GM18508 (cell line): Measurements from ENCODE around the gene PDZRN4.

Source experiments
- ATAC-seq: cut with Tn5 transposase; IDR thresholded peaks from one replicate; pipeline ENCODE4 v1.9.1; 2021; ENCODE audit warnings: moderate number of reproducible peaks; ENCODE audit not compliant: insufficient read depth, unreplicated experiment

The PDZRN4 gene

GRCh38 chr12:41438854-41439541 lies 250.9 kb downstream of the PDZRN4 start:
- ATAC-seq: no peak

- ATAC-seq: no peak
These were observed 251.7 kb downstream of the PDZRN4 start for GRCh38 chr12:41439801-41440200.

DNA sequence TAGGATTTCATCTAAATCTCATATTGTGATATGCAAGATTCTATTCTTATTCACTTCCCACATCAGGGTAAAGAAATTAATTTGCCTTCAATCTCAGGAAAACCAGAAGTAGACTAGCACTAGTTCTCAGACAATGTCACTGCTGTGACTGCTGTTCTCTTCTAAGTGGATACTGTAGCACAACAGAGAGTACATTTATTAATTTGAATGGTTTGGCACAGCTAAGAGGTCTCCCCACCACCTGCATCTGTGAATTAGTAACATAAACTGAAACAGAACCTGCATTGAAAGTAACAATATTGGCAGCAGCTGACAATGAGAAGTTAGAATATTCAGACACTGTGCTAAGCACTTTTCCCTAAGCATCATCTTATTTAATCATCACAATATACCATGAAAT lies 253.1 kb downstream of the PDZRN4 start:
- no peak for ATAC-seq

GRCh38 chr12:41442896-41443295 lies 254.8 kb downstream of the PDZRN4 start:
- ATAC-seq: no peak

DNA sequence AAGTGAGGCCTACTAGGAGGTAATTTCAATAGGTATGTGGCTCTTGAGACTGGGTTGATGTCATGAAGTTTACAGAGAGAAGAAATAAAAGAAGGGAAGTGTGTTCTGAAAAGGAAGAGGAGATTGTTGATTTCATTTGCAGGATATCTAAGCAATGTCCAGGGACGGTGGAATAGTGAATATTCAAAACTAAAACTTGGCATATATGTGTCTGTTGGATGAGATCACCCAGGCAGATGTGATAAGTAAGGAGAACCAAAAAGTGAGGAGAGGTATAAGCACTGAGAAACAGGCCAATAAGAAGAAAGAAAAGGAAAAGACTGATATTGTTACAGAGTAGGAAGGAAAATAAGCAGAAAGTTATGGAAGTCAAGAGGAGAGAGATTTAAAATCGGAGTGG lies 255.6 kb downstream of the PDZRN4 start:
- no peak for ATAC-seq

DNA sequence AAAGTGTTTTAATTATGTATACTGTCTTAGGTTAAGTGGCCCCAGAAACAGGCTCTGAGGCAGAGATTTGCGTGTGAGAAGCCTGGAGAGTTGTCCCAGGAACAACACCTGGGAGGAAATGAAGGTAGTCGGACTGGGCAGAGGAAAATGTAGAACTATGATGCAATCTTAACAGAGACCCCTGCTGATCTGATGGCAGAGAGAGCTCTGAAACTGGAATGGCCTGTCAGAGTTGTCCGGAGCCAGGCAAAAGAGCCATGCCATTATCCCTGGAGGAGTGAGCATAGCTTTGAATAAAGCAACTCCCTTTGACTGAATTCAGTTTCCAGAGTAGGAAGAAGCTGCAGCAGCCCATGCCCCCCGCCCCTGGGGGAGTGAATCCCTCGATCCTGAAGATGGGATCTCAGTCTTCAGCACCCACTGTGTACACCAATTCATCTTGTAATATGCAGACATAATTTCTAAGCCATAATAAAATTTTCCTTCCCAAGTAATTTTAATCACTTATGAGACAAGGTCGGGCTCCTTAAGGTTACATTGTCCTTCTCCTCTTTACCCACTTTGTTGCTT lies 264.8 kb downstream of the PDZRN4 start:
- ATAC-seq: no peak

GRCh38 chr12:41453409-41453808 lies 265.3 kb downstream of the PDZRN4 start:
- ATAC-seq: no peak

GRCh38 chr12:41459111-41459905 lies 271.2 kb downstream of the PDZRN4 start:
- ATAC-seq: no peak

DNA sequence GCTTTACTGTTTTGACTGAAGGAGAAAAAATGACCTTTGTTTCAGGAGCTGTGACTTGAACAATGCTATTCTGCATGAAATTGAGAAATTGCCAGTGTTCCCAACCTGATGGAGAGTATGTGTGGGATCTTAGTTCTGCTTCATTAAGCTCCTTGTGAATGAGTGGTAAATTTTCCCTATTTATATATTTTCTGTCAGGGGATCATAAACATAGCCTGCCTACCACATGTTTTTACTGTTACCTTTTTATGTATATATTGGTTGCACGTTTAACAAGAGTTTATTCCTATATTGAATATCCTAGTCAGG lies 271.7 kb downstream of the PDZRN4 start:
- no peak for ATAC-seq

- no peak for ATAC-seq
These were observed 272.8 kb downstream of the PDZRN4 start for GRCh38 chr12:41460906-41461305.

GRCh38 chr12:41462312-41462711 lies 274.2 kb downstream of the PDZRN4 start:
- ATAC-seq: no peak

DNA sequence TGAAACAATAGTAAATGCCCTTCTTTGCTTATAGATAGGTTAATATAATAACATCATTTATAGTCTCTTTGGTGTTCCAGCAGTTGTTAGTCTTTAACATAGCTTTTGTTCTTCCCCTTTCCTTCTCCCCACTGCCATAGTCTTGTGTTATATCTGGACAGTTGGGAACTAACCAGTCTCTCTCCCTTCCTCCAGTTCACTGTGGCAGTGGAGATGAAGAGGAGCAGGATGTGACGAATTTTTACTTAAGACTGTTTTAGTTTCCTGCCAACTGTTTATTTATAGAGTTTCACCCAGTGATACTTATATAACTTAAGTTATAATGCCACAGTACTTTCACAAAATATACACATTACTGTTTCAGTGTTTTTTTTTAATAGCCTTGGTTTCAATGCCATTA lies 277.4 kb downstream of the PDZRN4 start:
- ATAC-seq: no peak

DNA sequence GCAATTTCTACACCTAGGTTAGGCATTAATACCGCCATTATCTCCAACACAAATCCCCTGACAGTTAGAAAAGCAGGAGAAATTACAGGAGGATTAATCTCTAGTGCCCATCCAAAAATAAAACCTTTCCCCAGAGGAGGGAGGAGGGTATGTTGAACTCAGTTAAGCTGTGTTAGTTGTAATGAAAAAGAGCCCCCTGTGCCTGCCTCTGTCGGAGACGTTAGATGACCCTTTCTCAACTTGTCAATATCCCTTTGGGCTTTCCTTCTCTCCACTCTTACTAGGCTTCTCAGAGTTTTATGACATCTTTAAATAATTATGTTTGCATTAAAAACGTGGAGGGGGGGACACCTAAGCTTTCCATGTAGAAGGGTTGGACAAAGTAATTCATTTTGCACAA lies 278.2 kb downstream of the PDZRN4 start:
- no peak for ATAC-seq

GRCh38 chr12:41466802-41467201 lies 278.7 kb downstream of the PDZRN4 start:
- ATAC-seq: no peak

GRCh38 chr12:41467591-41468325 lies 279.6 kb downstream of the PDZRN4 start:
- no peak for ATAC-seq

DNA sequence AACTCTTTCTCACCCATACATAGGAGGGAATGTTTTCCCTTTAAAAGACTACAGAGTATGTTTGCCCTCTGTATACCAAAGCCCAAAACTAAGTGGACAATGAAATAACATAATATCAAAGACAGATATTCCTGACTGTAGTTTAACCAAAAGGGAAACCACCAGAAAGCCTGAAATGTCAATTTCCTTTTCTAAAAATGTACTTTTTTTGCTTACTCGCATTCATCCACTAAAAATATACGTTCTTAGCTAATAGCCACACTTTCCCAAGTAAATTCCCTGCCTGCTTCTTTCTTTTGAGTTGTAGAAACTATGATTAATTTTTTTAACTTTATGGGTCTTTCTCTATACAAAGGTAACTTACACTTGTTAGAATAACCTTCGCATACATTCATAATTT lies 280.2 kb downstream of the PDZRN4 start:
- no peak for ATAC-seq

- ATAC-seq: no peak
These were observed 280.6 kb downstream of the PDZRN4 start for GRCh38 chr12:41468756-41469155.

DNA sequence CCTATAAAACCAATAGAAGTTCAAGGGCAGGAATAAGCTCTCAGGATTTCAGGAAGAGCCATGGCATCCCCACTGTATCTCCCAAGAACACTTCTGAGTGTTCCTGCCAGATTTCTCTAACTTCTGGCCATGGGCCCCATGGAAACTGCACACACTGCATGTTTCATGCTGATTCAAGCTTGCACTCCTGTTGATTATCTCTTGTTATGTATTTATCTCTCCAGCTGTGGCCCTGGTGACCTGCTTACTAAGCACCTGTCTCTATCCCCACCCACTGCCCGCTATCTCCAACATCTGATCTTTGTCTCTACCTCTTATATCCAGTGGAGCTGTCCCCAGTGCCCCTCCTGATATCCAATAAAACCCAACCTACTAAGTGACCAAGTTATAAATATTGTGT lies 285.3 kb downstream of the PDZRN4 start:
- ATAC-seq: no peak

GRCh38 chr12:41474001-41474400 lies 285.9 kb downstream of the PDZRN4 start:
- ATAC-seq: no peak

- ATAC-seq: no peak
These were observed 288.6 kb downstream of the PDZRN4 start for GRCh38 chr12:41476499-41477439.
